Vagina (tissue), 2 donors: ENCODE data around the gene PRSS56.

Source experiments
- CTCF ChIP-seq, 3 experiments: fragments of 450-650 bp in 2 of 3; fragments of 200-600 bp in 1 of 3; sonication (generic) in 1 of 3; IDR thresholded peaks; one replicate each; pipeline ENCODE4 v1.5.1; 2017 to 2019; ENCODE audit warnings: antibody characterized with exemption in 3 of 3, mild to moderate bottlenecking in 2 of 3, moderate library complexity in 2 of 3
- POLR2A ChIP-seq, 2 donors: fragments of 450-650 bp; IDR thresholded peaks; one replicate each; pipeline ENCODE4 v1.6.1; 2017; ENCODE audit warnings: antibody characterized with exemption in 2 of 2, mild to moderate bottlenecking in 2 of 2, moderate library complexity in 2 of 2

- TF ChIP-seq CTCF (IDR thresholded peaks at IDR 0.05) (no peak), POLR2A (IDR thresholded peaks at IDR 0.05) (no peak)
Observed at GRCh38 chr2:232482301-232483238, 37.6 kb upstream of the PRSS56 start.
